Stimulated activated naive CD8-positive, alpha-beta T cell treated with anti-CD3 and anti-CD28 coated beads, Interleukin-15, Interleukin-2, amounts not matched to agents 100 U/mL and 50 U/mL, for 24 hours (primary cell): Measurements from ENCODE around the gene NPDC1.

Experiments used
- ATAC-seq: fragments of 150-1000 bp; cut with Tn5 transposase; one replicate; pipeline ENCODE4 v1.10.0; 2021
- DNase-seq: peaks from one replicate; pipeline ENCODE4 v3.0.0; 2021

Gene NPDC1, protein sequence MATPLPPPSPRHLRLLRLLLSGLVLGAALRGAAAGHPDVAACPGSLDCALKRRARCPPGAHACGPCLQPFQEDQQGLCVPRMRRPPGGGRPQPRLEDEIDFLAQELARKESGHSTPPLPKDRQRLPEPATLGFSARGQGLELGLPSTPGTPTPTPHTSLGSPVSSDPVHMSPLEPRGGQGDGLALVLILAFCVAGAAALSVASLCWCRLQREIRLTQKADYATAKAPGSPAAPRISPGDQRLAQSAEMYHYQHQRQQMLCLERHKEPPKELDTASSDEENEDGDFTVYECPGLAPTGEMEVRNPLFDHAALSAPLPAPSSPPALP

DNA sequence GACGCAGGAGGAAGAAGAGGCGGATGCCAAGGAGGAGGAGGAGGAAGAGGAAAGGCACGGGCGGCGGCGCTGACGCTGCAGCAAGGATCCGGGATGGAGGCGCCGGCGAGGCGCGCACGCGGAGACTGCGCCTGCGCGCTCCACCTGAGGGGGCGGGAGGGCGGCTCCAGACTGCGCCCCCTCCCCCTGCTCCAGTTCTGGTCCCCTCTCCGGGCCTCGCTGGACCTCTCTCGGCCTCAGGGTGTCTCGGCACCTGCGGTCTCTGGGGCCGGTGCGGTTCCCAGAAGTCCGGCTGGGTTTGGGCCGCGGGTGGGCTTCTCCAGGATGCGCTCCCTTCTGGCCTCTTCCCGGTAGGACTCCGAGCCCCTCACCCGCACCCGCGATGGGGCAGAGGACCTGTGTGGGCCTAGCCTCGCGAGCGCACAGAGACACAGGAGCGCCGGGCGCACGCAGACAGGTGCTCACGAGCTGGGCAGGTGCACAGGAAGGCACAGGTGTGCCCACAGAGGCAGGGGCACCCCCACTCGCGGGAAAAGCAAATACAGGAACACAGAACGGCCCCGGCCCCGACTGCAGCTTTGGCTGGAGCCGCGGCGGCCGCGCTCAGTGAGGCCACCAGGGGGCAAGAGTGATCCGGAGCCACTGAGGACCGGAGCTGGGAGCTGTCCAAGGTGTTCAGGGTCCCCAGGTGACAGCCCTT, at the start of gene NPDC1:
Gene NPDC1, minus strand, starts transcription at position 90 of the 700 bp plus-strand sequence. CDS start 188 bp downstream, outside the sequence.
- ATAC-seq (peak; percentile 77), DNase-seq (peak; percentile 90)

DNA sequence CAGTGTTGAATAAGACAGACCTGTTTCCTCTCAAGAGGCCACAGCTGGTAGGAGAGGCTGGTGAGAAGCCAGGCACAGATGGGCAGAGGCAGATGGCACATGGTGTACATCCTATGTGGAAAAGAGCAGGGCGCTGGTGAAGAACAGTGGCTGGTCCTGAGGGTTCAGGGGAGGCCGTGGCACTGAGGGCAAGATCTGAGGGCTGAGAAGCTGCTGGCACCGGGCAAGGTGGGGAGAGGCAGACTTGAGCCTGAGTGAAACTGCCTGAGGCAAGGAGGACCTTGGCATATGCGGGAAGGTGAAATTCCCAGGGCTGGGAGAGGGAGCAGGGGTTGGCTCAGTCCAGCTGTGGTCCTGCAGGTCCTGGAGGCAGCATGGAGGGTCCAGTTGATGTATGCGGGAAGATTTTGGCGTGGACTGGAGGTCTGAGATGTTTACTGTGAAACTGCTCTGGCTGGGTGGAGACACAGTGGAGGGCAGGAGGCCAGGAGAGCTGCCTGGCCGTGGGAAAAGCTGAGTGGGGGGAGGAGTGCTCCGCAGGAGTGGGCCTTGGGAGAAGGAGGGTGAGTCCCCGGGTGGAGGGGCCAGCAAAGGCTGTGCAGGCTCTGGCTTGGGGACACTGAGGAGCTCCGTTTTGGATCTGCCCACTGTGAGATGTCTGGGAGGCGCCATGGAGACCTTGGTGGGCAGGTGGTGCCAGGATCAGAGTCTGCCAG, 43.4 kb upstream of the NPDC1 start:
- ATAC-seq = no peak
- no peak for DNase-seq

DNA sequence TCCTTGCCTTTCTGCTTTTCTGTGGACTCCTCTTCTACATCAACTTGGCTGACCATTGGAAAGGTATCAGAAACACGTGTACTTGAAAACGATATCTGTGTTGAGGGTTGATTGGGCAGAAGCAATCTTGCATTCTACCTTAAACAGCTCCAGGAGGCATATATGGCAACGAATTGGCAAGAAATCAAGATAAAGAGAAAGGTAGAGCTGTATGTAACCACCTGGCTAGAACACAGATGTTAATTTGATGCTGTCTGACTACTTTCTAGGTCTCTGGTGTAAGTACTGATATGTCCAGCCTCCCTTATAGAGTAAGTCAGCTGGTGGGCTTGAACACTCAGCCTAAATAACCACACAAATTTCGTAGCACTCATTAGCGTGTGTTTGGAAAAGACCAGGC, 42.1 kb upstream of the NPDC1 start:
- DNase-seq (no peak), ATAC-seq (no peak)

DNA sequence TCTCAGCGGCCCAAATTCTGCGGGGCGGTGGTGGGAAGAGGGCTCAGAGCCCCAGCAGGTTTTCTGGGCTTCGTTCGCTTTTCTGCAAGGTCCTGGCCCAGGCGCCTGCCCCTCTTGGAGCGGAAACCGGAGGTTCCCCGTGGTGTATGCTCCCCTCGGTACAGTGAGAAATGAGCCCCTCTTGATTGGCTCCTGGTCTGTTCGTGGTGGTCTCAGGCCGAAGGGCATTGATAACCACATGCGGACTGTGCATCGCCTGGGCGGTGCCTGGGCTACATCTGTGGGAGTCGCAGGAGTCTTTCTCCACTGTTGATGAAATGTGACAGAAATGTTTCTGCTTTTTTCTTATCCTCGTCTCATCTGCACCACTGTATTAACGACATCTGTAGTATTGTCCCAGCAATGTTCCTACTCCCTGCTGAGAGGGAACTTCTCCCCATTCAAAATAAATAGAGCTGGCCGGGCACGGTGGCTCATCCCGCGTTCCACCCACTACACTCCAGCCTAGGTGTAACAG, 41.5 kb upstream of the NPDC1 start:
- DNase-seq (peak; percentile 46), ATAC-seq (no peak)

DNA sequence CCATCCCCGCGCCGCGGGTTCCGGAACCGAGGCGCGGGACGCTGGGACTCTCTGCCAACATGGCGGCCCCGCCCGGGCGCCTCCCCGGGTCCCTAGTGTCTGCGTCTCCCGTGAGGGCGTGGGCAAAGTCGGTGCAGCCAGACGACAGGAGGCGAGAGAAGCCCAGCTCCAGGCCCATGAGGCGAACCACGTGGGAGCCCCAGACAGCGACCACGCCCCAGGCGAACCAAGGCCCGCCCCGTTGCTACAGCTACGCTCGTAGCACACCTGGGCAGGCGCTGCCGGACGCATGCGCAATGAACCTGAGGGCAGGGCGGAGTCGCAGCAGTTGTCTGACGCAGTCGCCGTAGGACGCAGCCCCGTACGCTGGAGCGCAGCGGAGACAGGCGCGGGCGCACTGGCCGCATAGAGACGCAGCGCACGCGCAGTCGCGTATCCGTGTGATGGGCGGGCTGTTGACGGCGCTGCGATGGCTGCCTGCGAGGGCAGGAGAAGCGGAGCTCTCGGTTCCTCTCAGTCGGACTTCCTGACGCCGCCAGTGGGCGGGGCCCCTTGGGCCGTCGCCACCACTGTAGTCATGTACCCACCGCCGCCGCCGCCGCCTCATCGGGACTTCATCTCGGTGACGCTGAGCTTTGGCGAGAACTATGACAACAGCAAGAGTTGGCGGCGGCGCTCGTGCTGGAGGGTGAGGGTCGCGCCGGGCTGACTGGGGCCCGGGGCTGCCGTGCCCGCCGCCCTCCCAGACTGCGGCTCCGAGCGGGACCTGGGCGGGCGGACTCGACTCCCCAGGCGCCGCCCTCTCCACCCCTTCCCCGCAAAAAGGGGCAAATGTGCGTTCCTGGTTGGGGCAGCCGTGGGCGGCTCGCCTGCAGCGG, 40.8 kb upstream of the NPDC1 start, which contains the start of gene MAN1B1:
Gene MAN1B1, plus strand, starts transcription at position 455 of the 878 bp plus-strand sequence. Its CDS starts 15 bp downstream, at position 470.
- ATAC-seq = peak; percentile 94

DNA sequence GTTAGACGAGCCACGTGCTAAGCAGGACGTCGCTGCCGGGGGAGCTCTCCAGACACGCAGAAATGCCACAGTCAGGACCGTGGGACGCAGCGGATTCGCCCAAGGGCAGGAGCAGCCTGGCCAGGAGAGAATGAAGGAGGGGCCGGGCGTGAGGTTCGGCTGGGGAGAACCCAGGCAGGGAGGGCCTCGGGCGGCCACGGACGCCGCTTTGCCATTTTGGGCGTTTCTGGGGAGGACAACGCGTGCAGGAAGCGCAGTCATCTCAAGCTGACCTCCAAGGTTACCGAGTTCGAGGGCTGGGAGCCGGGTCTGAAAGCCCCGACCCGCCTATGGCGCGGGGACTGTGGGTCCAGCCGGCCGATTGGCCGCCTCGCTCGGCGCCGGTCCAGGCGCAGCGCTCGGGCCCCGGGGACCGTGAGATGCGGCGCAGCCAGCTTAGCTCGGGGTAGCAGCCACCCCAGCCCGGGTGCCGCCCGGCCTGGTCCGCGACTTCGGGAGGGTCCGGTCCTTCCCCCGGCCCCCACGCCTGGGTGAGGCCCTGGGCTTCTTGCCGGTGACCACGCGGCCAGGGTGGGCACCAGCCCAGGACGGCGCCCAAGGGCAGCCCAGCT, 40.0 kb upstream of the NPDC1 start:
- DNase-seq (peak; percentile 56), ATAC-seq (peak; percentile 0)

More for the DNA sequence above, 40.8 kb upstream of the NPDC1 start, which contains the start of gene MAN1B1:
- peak; percentile 100 for DNase-seq

DNA sequence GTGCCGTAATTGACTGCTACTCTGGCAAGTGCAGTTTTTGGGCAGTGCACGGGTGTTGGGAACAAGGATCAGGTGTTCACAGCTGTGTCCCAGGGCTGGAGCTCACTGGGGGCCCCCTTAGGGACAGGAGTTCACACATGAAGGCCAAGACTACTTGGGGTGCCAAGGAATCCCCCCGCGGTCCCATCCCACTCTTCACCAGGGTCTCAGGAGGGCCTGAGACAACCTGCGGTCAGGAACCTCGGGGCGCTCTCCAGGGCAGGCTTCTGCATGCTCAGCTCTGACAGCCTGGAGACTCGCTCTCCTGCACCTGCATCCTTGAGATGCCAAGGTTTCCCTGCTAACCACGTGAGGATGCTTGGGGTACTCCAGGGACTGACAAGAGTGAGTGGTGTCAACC, 38.5 kb upstream of the NPDC1 start:
- no peak for ATAC-seq
- no peak for DNase-seq

DNA sequence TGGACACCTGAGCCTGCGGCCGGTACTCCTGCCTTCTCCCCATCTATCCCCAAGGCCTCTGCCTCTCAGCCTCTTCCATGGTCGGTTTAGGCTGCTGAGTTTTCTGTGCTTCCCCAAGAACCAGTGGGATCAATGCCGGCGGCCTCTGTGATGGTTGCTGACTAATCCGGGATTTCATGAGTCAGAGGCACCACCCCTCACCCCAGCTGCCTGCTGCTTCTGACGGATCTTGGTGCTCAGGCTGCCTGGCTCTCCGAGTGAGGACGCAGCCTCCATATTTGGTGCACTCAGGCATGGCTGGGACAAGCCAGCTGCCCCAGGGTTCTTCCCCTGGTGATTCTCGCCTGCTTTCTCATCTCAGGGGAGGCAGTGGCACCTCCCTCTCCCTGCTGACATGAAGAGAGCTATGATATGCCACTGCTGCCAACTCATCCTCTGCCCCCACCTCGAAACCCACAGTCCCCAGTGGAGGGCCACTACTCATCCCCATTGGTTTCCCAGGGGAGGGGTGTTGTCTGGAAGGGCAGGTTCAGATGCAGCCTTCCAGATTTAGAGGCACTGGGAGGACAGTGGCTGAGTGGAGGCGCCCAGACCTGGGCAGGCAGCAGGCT, 37.5 kb upstream of the NPDC1 start:
- DNase-seq = peak; percentile 56
- peak; percentile 3 for ATAC-seq

DNA sequence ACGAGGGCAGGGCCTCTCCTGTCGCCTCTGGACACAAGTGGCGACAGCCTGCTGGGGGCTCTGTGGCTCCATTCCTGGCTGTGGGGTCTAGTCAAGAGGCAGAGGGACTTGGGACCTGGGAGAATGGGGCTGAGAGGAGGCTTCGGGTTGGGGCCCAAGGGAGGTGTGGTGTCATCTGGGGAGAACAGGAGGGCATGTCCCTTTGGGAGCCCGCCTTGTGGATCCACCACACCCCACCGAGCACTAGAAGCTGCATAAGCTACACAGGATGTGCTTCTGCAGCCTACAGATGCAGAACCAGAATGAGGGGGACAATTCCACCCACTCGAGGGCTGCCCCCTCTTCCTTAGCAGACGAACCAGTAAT, 36.9 kb upstream of the NPDC1 start:
- ATAC-seq (no peak), DNase-seq (no peak)

DNA sequence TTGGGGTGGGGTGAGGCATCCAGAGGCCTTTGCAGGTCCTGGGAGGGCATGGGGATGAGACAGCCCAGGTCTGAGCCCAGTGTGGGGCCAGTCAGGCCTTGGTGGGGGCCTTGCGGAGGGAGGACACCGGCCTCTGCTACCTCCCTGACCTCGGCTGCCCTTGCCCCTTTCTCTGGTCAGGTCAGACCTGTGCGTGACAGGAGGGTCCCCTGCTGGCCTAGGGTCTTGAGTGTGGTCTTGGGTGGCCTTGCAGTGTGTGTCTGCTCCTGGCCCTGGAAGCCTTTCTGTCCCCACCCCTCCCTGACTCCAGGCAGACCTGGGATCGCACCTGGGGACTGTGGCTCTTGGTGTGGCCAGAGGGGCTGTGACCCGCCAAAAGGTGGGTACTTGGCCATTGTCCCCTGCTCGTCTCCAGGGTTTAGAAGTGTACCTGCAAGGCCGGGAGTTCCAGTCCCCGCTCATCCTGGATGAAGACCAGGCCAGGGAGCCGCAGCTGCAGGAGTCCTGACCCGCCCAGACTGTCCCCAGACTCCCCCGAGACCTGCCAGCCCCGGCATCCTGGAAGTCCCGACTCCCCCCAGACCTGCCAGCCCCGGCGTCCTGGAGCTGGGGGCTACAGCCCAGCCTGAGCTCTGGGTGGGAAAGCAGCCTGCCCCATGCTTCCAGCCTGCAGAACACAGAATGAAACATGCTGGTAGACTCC, 36.4 kb upstream of the NPDC1 start:
- ATAC-seq (no peak), DNase-seq (no peak)

DNA sequence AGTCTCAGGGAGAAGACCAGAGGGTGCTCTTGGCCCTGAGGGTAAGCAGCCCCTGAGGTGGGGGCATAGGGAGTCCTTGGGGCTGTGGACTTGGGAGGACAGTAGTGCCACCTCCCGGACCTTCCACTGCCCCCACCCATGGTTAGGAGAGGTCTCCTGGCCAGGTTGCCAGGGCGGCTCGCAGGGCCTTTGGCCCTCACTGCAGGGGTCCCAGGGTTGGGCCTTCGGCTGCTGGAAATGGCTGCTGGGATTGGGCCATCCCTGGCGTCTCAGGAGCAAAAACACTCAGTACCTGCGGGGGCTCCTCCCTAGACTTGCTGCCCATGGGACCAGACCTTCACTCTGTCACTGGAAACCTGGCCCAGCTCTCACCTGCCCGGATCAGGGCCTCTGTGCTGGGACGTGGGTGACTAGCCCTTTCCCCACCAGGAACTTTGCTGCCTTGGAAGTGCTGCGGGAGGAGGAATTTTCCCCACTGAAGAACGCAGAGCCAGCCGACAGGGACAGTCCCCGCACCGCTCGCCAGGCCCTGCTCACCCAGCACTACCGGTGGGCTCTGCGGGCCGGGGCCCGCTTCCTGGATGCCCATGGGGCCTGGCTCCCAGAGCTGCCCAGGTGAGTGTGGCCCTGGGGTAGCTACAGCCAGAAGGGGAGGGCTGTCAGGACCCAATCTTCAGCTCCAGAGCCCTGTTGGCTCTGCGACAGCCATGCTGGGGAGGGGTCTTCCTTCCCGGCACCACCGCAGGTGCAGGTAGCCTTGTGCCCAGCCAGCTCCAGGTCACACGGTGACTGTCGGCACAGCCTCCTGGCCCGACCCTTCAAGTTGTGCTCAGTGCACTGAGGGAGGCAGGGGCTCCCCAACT, 34.5 kb upstream of the NPDC1 start:
- DNase-seq (no peak), ATAC-seq (no peak)

DNA sequence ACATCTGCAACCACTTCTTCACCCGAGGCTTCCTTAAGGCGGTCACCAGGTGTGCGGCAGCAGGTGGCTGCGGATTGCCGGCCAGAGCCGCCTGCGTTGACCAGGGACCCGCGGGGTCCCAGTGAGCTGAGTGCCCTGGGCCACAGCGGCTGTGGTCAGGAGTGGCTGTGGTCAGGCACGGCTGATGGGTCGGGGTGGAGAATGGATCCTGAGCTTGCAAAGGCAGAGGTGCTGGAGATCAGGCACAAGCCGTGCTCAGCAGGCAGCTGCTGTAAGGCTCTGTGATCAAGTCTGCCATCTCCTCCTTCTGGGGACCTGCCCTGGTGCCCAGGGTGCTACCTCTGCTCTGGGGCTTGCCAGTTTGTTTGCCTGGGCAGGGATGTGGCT, 33.4 kb upstream of the NPDC1 start:
- ATAC-seq = no peak

DNA sequence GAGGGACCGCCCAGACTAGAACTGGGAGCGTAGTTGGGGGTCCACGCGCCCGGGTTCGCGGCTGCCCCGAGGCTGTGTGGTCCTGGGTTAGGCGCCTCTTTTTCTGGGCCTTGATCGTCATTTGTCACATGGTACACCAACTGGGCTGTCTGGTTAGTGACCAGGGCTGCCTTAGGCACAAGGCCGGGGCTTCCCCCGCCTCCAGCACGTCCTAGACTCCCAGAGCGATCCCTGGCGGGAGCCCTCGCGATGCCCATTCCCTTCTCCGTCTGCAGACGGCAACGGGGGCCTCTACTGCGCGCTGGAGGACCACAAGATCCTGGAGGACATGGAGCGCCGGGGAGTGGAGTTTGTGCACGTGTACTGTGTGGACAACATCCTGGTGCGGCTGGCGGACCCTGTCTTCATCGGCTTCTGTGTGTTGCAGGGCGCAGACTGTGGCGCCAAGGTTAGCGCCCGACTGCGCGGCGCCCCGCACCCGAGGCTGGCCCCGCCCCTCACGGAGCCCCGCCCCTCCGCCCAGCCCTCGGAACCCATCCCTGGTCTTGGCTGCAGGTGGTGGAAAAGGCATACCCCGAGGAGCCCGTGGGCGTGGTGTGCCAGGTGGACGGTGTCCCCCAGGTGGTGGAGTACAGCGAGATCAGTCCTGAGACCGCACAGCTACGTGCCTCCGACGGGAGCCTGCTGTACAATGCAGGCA, 32.9 kb upstream of the NPDC1 start:
- DNase-seq (no peak), ATAC-seq (no peak)

More for the DNA sequence above, 33.4 kb upstream of the NPDC1 start:
- DNase-seq = no peak

DNA sequence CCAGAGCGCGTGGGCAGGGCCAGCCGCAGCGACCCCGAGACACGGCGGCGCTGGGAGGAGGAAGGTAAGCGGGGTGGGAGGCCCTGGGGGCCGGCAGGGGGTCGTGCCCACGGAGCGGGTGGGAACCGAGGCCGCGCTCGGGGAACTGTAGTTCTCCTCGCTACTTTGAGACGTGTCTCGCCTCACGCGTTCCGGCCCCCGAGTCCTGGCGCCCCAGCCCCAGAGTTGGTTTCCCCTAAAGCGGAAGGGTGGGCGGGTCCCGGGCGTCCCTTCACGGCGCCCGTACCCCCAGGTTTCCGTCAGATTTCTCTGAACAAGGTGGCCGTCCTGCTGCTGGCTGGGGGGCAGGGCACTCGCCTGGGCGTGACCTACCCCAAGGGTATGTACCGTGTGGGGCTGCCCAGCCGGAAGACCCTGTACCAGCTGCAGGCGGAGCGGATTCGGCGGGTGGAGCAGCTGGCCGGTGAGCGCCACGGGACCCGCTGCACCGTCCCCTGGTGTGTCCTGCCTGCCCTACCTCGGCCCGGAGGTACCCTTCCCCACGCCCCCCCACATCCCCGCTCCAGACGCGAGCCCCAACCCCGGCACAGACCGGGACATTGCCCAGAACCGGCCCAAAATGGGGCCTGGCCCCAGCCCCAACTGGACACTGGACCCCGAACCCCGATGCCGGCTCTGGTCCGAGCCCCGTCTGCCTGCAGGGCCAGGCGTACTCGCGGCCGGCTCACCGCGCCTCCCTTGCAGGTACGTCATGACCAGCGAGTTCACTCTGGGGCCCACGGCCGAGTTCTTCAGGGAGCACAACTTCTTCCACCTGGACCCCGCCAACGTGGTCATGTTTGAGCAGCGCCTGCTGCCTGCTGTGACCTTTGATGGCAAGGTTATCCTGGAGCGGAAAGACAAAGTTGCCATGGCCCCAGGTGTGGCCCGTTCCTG, 32.0 kb upstream of the NPDC1 start:
- peak; percentile 70 for DNase-seq
- peak; percentile 11 for ATAC-seq

DNA sequence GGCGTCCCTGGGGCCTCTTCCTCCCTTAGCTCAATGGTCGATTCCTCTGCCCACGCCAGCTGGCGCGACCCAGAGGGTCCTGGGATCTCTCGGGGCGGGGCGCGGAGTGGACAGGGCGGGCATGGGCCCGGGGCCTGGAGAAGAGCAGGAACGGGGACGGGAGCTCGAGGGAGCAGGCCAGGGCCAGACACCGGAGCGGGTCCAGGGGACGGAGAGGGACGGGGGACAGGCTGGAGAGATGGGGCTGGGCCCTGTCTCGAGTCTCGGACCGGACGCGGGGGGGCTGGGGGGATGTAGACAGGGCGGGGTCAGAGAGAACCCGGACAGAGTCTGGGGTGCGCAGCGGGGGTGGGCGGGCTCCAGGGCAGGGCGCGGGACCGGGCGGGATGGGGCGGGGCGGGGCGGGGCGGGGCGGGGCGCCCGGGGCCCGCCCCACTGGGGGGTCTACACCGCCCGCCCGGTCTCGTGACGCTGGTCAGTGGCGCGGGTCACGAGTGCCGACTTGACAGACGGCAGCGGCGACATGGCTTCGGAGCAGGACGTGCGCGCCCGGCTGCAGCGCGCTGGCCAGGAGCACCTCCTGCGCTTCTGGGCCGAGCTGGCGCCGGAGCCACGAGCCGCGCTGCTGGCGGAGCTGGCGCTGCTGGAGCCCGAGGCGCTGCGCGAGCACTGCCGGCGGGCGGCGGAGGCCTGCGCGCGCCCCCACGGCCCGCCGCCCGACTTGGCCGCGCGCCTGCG, 31.2 kb upstream of the NPDC1 start, which contains the start of gene UAP1L1:
Gene UAP1L1, plus strand, starts transcription at position 508 of the 738 bp plus-strand sequence. Its CDS starts 16 bp downstream, at position 524.
- DNase-seq (peak; percentile 72), ATAC-seq (peak; percentile 71)

DNA sequence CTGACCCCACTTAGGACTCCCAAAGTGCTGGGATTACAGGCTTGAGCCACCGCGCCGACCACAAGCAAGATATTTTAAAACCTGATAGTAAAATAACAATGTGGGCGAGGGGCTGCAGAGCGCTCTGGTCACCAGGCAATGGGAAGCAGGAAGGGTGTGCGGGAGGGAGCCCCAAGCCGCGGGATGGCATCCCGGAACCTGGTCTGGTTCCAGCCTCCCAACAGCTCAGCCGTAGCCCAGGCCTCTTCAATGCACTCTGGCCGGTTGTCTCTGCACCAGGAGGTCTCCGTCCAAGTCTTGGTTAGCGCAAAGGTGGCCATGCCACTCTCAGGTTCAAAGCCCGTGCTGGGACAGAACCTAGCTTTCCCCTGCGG, 30.6 kb upstream of the NPDC1 start:
- ATAC-seq (no peak), DNase-seq (no peak)
